IMR-90 (cell line): ENCODE results near the gene ISM2. TPM values are rescaled to one million over a fixed set of nuclear protein-coding genes. Genes with fewer than 3 reads are reported as not detected.

Experiments
- ATAC-seq: fragments of 200-7000 bp; cut with Tn5 transposase; 2 replicates; pipeline ENCODE4 v1.9.1; 2020; ENCODE audit warnings: low read depth, mild to moderate bottlenecking, moderate library complexity
- BruUV-seq: library from RNA; stranded (reverse); fragments of 400-500 nt; replicated peaks from 2 replicates; lab custom pipeline; 2021; lab: Mats Ljungman, UMichigan
- CTCF ChIA-PET: fragments of 300-600 bp; formaldehyde crosslinking; extraction: SDS; loops from one replicate; lab custom pipeline; 2021; ENCODE audit warnings: antibody characterized with exemption; lab: Yijun Ruan, JAX
- POLR2A ChIA-PET: fragments of 300-600 bp; sonication (Branson Sonifier 250); formaldehyde crosslinking; loops from one replicate; lab custom pipeline; 2022; ENCODE audit warnings: antibody characterized with exemption; ENCODE audit not compliant: unreplicated experiment; lab: Charles Lee
- DNase-seq: peaks from one replicate; pipeline ENCODE4 v3.0.0; 2013
- H2AFZ ChIP-seq: replicated peaks from 2 replicates; pipeline ENCODE3; 2013; ENCODE audit warnings: low read length, mild to moderate bottlenecking; ENCODE audit not compliant: poor library complexity
- H2AK5ac ChIP-seq: 2 replicates; pipeline ENCODE4 v1.6.1; 2013; ENCODE audit warnings: low read depth, low read length, inconsistent platforms
- H2AK9ac ChIP-seq: replicated peaks from 2 replicates; pipeline ENCODE3; 2013; ENCODE audit warnings: mild to moderate bottlenecking, low read depth, low read length, moderate library complexity; ENCODE audit not compliant: poor library complexity
- H2BK120ac ChIP-seq: 2 replicates; pipeline ENCODE4 v1.6.1; 2013; ENCODE audit warnings: low read depth, low read length, inconsistent platforms
- H2BK15ac ChIP-seq: 3 replicates; pipeline ENCODE4 v1.6.1; 2013; ENCODE audit warnings: low read depth, low read length, inconsistent platforms
- H2BK20ac ChIP-seq: 2 replicates; pipeline ENCODE4 v1.6.1; 2013; ENCODE audit warnings: low read depth, mild to moderate bottlenecking, inconsistent platforms, low read length, moderate library complexity
- H2BK5ac ChIP-seq: 2 replicates; pipeline ENCODE4 v1.6.1; 2013; ENCODE audit warnings: mild to moderate bottlenecking, low read depth, low read length, inconsistent platforms; ENCODE audit not compliant: poor library complexity, severe bottlenecking
- H3K14ac ChIP-seq: replicated peaks from 2 replicates; pipeline ENCODE4 v1.6.1; 2013; ENCODE audit warnings: low read depth, low read length, inconsistent platforms
- H3K18ac ChIP-seq: 2 replicates; pipeline ENCODE4 v1.6.1; 2013; ENCODE audit warnings: low read depth, low read length, control low read depth
- H3K23ac ChIP-seq: 2 replicates; pipeline ENCODE4 v1.6.1; 2013; ENCODE audit warnings: low read depth, low read length, inconsistent platforms
- H3K27ac ChIP-seq: 2 replicates; pipeline ENCODE4 v1.5.1; 2013; ENCODE audit warnings: mild to moderate bottlenecking, control low read depth, low read length; ENCODE audit not compliant: insufficient read depth
- H3K27me3 ChIP-seq: 2 replicates; pipeline ENCODE4 v1.6.1; 2013; ENCODE audit warnings: low read length; ENCODE audit not compliant: control insufficient read depth, insufficient read depth
- H3K36me3 ChIP-seq: 2 replicates; pipeline ENCODE4 v1.6.1; 2013; ENCODE audit warnings: low read length, mixed read lengths; ENCODE audit not compliant: control insufficient read depth, insufficient read depth
- H3K4ac ChIP-seq: 2 replicates; pipeline ENCODE4 v1.6.1; 2013; ENCODE audit warnings: low read depth, low read length, inconsistent platforms
- H3K4me1 ChIP-seq: 2 replicates; pipeline ENCODE4 v1.6.1; 2013; ENCODE audit warnings: low read length, mixed read lengths; ENCODE audit not compliant: control insufficient read depth, insufficient read depth
- H3K4me2 ChIP-seq: 2 replicates; pipeline ENCODE4 v1.6.1; 2013; ENCODE audit warnings: low read depth, mild to moderate bottlenecking, control low read depth, low read length, moderate library complexity
- H3K4me3 ChIP-seq: 2 replicates; pipeline ENCODE4 v1.5.1; 2013; ENCODE audit warnings: low read depth, mild to moderate bottlenecking, control low read depth, low read length, moderate library complexity; ENCODE audit not compliant: insufficient read depth
- H3K56ac ChIP-seq: 2 replicates; pipeline ENCODE4 v1.6.1; 2013; ENCODE audit warnings: low read length, inconsistent platforms; ENCODE audit not compliant: insufficient read depth; ENCODE audit errors: extremely low read depth
- H3K79me1 ChIP-seq, 2 experiments: 2 replicates each; pipeline ENCODE4 v1.6.1; 2013; ENCODE audit warnings: low read length in 2 of 2, inconsistent platforms in 1 of 2, low read depth in 1 of 2
- H3K9ac ChIP-seq: 2 replicates; pipeline ENCODE4 v1.6.1; 2013; ENCODE audit warnings: low read depth, low read length, control low read depth
- H3K9me1 ChIP-seq: 2 replicates; pipeline ENCODE4 v1.6.1; 2013; ENCODE audit warnings: low read length, inconsistent platforms; ENCODE audit not compliant: insufficient read depth
- H3K9me3 ChIP-seq: 2 replicates; pipeline ENCODE4 v1.6.1; 2013; ENCODE audit warnings: low read length; ENCODE audit not compliant: control insufficient read depth, insufficient read depth
- H4K20me1 ChIP-seq: 2 replicates; pipeline ENCODE4 v1.6.1; 2013; ENCODE audit warnings: low read length, inconsistent platforms; ENCODE audit not compliant: insufficient read depth
- H4K5ac ChIP-seq: 2 replicates; pipeline ENCODE4 v1.6.1; 2013; ENCODE audit warnings: mild to moderate bottlenecking, low read depth, low read length, control low read depth
- H4K8ac ChIP-seq, 2 experiments: 2 replicates each; pipeline ENCODE4 v1.6.1; 2013; ENCODE audit warnings: low read depth in 2 of 2, low read length in 2 of 2, control low read depth in 1 of 2, inconsistent platforms in 1 of 2
- H4K91ac ChIP-seq: 2 replicates; pipeline ENCODE4 v1.6.1; 2013; ENCODE audit warnings: low read depth, low read length, inconsistent platforms; ENCODE audit not compliant: insufficient read depth
- BHLHE40 ChIP-seq: fragments of 150-350 bp; IDR thresholded peaks from 2 replicates; pipeline ENCODE4 v1.6.1; 2016; ENCODE audit warnings: mild to moderate bottlenecking, low read depth, low read length
- CEBPB ChIP-seq: IDR thresholded peaks from 2 replicates; pipeline ENCODE4 v1.6.1; 2012; ENCODE audit warnings: low read depth, low read length, improper control_type of control experiment
- CHD1 ChIP-seq: IDR thresholded peaks from 2 replicates; pipeline ENCODE4 v1.6.1; 2012; ENCODE audit warnings: low read depth, low read length, improper control_type of control experiment
- CTCF ChIP-seq: conservative IDR thresholded peaks from 2 replicates; pipeline ENCODE4 v1.5.1; 2012; ENCODE audit warnings: mild to moderate bottlenecking, low read depth, low read length, improper control_type of control experiment
- ELK1 ChIP-seq: fragments of 150-350 bp; IDR thresholded peaks from 2 replicates; pipeline ENCODE4 v1.6.1; 2016; ENCODE audit warnings: low read depth, mild to moderate bottlenecking, low read length, moderate library complexity, borderline replicate concordance
- FOS ChIP-seq: fragments of 150-350 bp; IDR thresholded peaks from 2 replicates; pipeline ENCODE4 v1.6.1; 2016; ENCODE audit warnings: low read depth, low read length
- MAFK ChIP-seq: IDR thresholded peaks from 2 replicates; pipeline ENCODE4 v1.6.1; 2012; ENCODE audit warnings: low read depth, low read length, improper control_type of control experiment
- MAZ ChIP-seq: IDR thresholded peaks from 2 replicates; pipeline ENCODE4 v1.6.1; 2012; ENCODE audit warnings: low read depth, mild to moderate bottlenecking, low read length, improper control_type of control experiment, moderate library complexity, borderline replicate concordance
- MXI1 ChIP-seq: IDR thresholded peaks from 2 replicates; pipeline ENCODE4 v1.6.1; 2012; ENCODE audit warnings: low read depth, mild to moderate bottlenecking, low read length, moderate library complexity, borderline replicate concordance
- POLR2A ChIP-seq: IDR thresholded peaks from 2 replicates; pipeline ENCODE4 v1.6.1; 2012; ENCODE audit warnings: mild to moderate bottlenecking, low read depth, low read length
- RAD21 ChIP-seq: IDR thresholded peaks from 2 replicates; pipeline ENCODE4 v1.6.1; 2012; ENCODE audit warnings: low read length, improper control_type of control experiment
- RCOR1 ChIP-seq: IDR thresholded peaks from 2 replicates; pipeline ENCODE4 v1.6.1; 2012; ENCODE audit warnings: mild to moderate bottlenecking, low read length, improper control_type of control experiment; ENCODE audit not compliant: insufficient replicate concordance
- RFX5 ChIP-seq: IDR thresholded peaks from 2 replicates; pipeline ENCODE4 v1.8.0; 2012; ENCODE audit warnings: low read depth, mild to moderate bottlenecking, low read length, moderate library complexity
- SMC3 ChIP-seq: fragments of 150-350 bp; IDR thresholded peaks from 2 replicates; pipeline ENCODE4 v1.6.1; 2016; ENCODE audit warnings: low read depth, mild to moderate bottlenecking, antibody characterized with exemption, low read length, moderate library complexity
- USF2 ChIP-seq: fragments of 150-350 bp; IDR thresholded peaks from 2 replicates; pipeline ENCODE4 v1.6.1; 2017; ENCODE audit warnings: mild to moderate bottlenecking, antibody characterized with exemption, low read length, low read depth
- WGBS, 2 experiments: methylation state at CpG; one replicate each; pipeline versions ENCODE4 v1.1.5 to v1.1.7; 2013; ENCODE audit warnings: missing lambda C conversion rate in 2 of 2; ENCODE audit not compliant: insufficient read length in 1 of 2; ENCODE audit errors: extremely low coverage in 2 of 2; 5-methylcytosine and 5-hydroxymethylcytosine counted together
- dilution Hi-C: fragments of 300-500 bp; cut with HindIII; formaldehyde crosslinking; loops from one replicate; pipeline ENCODE4 v1.14.3; 2018; ENCODE audit warnings: low sequenced_read_pairs; ENCODE audit not compliant: unreplicated experiment
- in situ Hi-C: fragments of 300-500 bp; cut with MboI; formaldehyde crosslinking; loops from 3 replicates; pipeline ENCODE4 v1.14.3; 2019; ENCODE audit warnings: low sequenced_read_pairs, inconsistent platforms, mixed read lengths
- intact Hi-C: fragments of 100-400 bp; cut with micrococcal nuclease; formaldehyde crosslinking; loops from 2 replicates; pipeline ENCODE4 v1.10.0; 2022
- polyA plus RNA-seq, 3 experiments: library from polyadenylated mRNA; depleted of rRNA; stranded (reverse); fragments of >200 nt; gene quantifications; 2 replicates each; pipeline ENCODE4 v1.2.3, GENCODE V29; 2012; ENCODE audit warnings: low replicate concordance in 1 of 3
- total RNA-seq: library from RNA; depleted of rRNA; stranded (reverse); fragments of >200 nt; gene quantifications from 2 replicates; pipeline ENCODE4 v1.2.3, GENCODE V29; 2012

ISM2 gene
- total and polyA plus RNA-seq, 2 of the 4 experiments (the other 2 are of a cell fraction) = under 0.01 to 0.12 TPM

GRCh38 chr14:77426396-77426795 is 72.2 kb downstream of the ISM2 start:
- ATAC-seq = no peak
- no TSS peak for BruUV-seq

More at GRCh38 chr14:77426396-77426795, 72.2 kb downstream of the ISM2 start:
- ChIA-PET CTCF (no interaction called here), POLR2A (no interaction called here)
- Histone ChIP-seq H3K4me3 (no peak overlapping the region), H4K5ac (no peak overlapping the region), H2BK120ac (no peak overlapping the region), H2AK9ac (no peak overlapping the region), H3K4me1 (no peaks in the 10 kb centered on the region), H3K79me1 (no peaks in the 10 kb centered on the region), H3K9me1 (no peaks in the 10 kb centered on the region), H3K56ac (no peak overlapping the region), H3K4me2 (no peak overlapping the region), H3K9me3 (no peaks in the 10 kb centered on the region), H3K27me3 (no peaks in the 10 kb centered on the region), H3K27ac (no peak overlapping the region), H3K36me3 (peaks cover 48% of the 10 kb centered on the region), H2BK20ac (no peak overlapping the region), H2BK15ac (no peak overlapping the region), H3K23ac (no peak overlapping the region), H4K8ac (no peak overlapping the region), H3K14ac (no peak overlapping the region), H3K4ac (no peak overlapping the region), H2AFZ (no peak overlapping the region), H4K91ac (no peak overlapping the region), H2AK5ac (no peak overlapping the region), H2BK5ac (no peak overlapping the region), H3K18ac (no peak overlapping the region), H3K9ac (no peak overlapping the region), H4K20me1 (no peaks in the 10 kb centered on the region)
- in situ Hi-C loops (no loop called here), dilution Hi-C loops (no loop called here), intact Hi-C loops (no loop called here)
- no peak for DNase-seq
- WGBS, 2 experiments = no CpG with 5 or more reads among the region's 3 CpGs
- TF ChIP-seq BHLHE40 = no peak
- TF ChIP-seq RCOR1 = no peak
- no peak for TF ChIP-seq CHD1
- TF ChIP-seq CTCF = no peak
- TF ChIP-seq MAFK = no peak
- TF ChIP-seq RFX5 = no peak
- no peak for TF ChIP-seq POLR2A
- no peak for TF ChIP-seq SMC3
- TF ChIP-seq FOS = no peak
- no peak for TF ChIP-seq MAZ
- no peak for TF ChIP-seq MXI1
- no peak for TF ChIP-seq RAD21
- no peak for TF ChIP-seq ELK1
- TF ChIP-seq USF2 = no peak
- no peak for TF ChIP-seq CEBPB
